ENCODE measurements around the gene PALLD. TPM values are rescaled to one million over a fixed set of nuclear protein-coding genes. Genes with fewer than 3 reads are reported as not detected.

The PALLD gene
- total RNA-seq, 1 experiment from 2014 or later = 27.6 TPM

DNA sequence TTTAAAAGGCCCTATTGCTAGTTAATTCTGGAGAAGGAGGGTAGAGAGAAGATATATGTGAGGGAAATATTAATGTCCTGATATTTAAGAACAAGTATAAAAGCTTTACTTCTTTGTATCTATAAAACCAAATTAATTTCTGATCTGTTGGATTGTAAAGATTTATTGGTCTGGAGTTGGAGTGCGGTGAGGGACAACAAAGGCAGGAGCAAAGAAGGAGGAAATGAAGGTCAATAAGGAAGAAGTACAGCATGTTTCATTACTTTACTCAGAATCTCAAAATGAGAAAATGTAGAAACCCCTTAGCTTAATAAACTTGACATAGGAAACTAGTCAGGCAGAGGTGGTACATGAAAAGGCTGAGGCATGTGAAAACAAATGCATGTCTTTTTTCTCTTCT lies 192.9 kb downstream of the PALLD start:
- no peak for TF ChIP-seq CTCF (IDR thresholded peaks at IDR 0.05; ENCODE audit: unreplicated experiment)
- no peaks in the 10 kb centered on the region for H3K9me3 Mint-ChIP-seq (ENCODE audit: low read depth, unreplicated experiment)
- DNase-seq = no peak
- H3K4me3 Mint-ChIP-seq (ENCODE audit: low read depth, unreplicated experiment) = no peak overlapping the region
- no peaks in the 10 kb centered on the region for H3K27me3 Mint-ChIP-seq (ENCODE audit: unreplicated experiment)
- H3K36me3 Mint-ChIP-seq (ENCODE audit: insufficient read depth, unreplicated experiment) = no peaks in the 10 kb centered on the region
- H3K4me1 Mint-ChIP-seq (ENCODE audit: low read depth, unreplicated experiment) = peaks cover 8% of the 10 kb centered on the region
- intact Hi-C loops (cut with micrococcal nuclease; ENCODE audit: unreplicated experiment) = loop anchor here (10.0 kb wide), 1 partner anchor 175 kb away; no protein-coding TSS in a partner anchor
- no peak overlapping the region for H3K27ac Mint-ChIP-seq (ENCODE audit: unreplicated experiment)
- CTCF ChIA-PET = interaction anchor here (0.6 kb wide), 1 partner anchor 1495 kb away, joined by 4 read pairs; no protein-coding TSS in a partner anchor
- BruUV-seq (replicated peaks) = no TSS peak

GRCh38 chr4:168690199-168690598 lies 193.3 kb downstream of the PALLD start:
- H3K4me1 Mint-ChIP-seq (ENCODE audit: low read depth, unreplicated experiment) = peaks cover 11% of the 10 kb centered on the region
- H3K9me3 Mint-ChIP-seq (ENCODE audit: low read depth, unreplicated experiment) = no peaks in the 10 kb centered on the region
- H3K4me3 Mint-ChIP-seq (ENCODE audit: low read depth, unreplicated experiment) = no peak overlapping the region
- intact Hi-C loops (cut with micrococcal nuclease; ENCODE audit: unreplicated experiment) = loop anchor here (10.0 kb wide), 1 partner anchor 175 kb away; no protein-coding TSS in a partner anchor
- H3K36me3 Mint-ChIP-seq (ENCODE audit: insufficient read depth, unreplicated experiment) = no peaks in the 10 kb centered on the region
- no peaks in the 10 kb centered on the region for H3K27me3 Mint-ChIP-seq (ENCODE audit: unreplicated experiment)
- no peak for DNase-seq
- BruUV-seq (replicated peaks) = no TSS peak
- no peak overlapping the region for H3K27ac Mint-ChIP-seq (ENCODE audit: unreplicated experiment)
- CTCF ChIA-PET = no interaction called here
- no peak for TF ChIP-seq CTCF (IDR thresholded peaks at IDR 0.05; ENCODE audit: unreplicated experiment)

DNA sequence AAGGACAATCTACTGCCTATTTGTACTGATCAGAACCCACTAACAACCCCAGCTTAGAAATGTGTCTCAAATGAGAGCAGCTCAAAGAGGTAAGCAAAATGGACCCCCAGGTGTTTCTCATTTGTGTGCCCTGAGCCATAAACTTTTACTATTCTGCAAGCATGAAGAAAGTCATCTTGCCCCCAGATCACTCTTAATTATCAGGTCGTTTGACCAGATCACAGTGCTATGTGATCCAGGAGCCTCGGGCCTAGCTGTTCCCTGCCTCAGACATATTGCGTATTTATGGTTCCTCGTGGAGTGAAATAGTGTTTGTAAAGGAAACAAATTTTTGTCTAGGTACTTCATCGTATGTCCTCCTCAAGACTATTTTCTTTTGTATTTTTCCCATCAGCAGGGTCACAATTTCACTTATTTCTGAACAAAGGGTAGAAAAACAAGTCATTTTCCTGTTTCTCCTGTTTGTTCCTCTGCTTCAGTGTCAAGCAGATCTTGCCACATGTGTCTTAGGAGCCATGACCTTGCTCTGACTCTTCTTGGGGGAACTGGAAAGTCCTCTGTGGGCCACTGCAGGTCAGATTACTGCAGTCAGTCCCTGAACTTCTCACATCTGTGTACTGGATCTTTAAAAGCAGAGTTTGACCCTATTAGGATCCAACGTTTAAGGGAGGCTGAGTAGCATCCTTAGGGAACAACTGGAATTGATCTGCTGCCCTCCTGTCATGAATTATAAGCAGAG lies 194.9 kb downstream of the PALLD start:
- Mint-ChIP-seq H3K4me3 (ENCODE audit: low read depth, unreplicated experiment) (no peak overlapping the region), H3K27ac (ENCODE audit: unreplicated experiment) (no peak overlapping the region), H3K4me1 (ENCODE audit: low read depth, unreplicated experiment) (peaks cover 11% of the 10 kb centered on the region), H3K9me3 (ENCODE audit: low read depth, unreplicated experiment) (no peaks in the 10 kb centered on the region), H3K36me3 (ENCODE audit: insufficient read depth, unreplicated experiment) (no peaks in the 10 kb centered on the region), H3K27me3 (ENCODE audit: unreplicated experiment) (no peaks in the 10 kb centered on the region)
- DNase-seq = no peak
- intact Hi-C loops (cut with micrococcal nuclease; ENCODE audit: unreplicated experiment) = loop anchor here (10.0 kb wide), 1 partner anchor 177 kb away; no protein-coding TSS in a partner anchor
- CTCF ChIA-PET = no interaction called here
- no peak for TF ChIP-seq CTCF (IDR thresholded peaks at IDR 0.05; ENCODE audit: unreplicated experiment)
- no TSS peak for BruUV-seq (replicated peaks)

DNA sequence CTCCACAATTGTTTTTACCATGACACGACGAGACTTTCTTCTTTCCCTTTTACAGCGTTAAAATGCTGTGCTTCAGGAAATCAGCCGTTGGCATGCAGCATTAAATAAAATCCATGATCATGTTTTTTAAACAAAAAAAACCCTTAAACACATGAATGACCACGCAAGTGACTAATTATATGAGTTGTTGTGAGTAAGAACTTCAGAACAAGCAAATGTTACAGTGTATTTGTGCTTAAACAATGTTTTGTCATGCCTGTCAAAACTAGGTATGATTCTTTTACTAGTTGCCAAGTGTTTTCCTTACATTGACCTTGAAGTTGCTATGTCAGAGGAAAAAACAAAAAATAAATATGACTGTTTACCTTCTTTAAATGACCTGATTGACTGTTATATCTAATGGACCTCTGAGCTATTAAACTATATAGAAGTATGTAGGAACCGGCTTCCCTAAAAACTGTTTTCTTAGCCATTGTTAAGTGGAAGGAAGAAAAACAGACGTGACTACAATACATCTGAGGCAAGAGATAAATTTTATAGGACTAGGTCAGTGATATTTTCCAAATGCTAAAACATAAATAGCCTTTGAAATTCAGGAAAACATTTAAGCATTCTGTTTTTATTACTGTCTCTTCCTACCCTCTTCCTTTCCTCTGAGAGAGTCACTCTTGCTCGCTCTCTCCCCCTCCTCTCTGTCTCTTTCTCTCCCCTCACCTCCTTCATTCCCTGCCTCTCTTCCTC lies 197.1 kb downstream of the PALLD start:
- H3K27me3 Mint-ChIP-seq (ENCODE audit: unreplicated experiment) = no peaks in the 10 kb centered on the region
- no peak for DNase-seq
- CTCF ChIA-PET = no interaction called here
- no peak for TF ChIP-seq CTCF (IDR thresholded peaks at IDR 0.05; ENCODE audit: unreplicated experiment)
- H3K4me1 Mint-ChIP-seq (ENCODE audit: low read depth, unreplicated experiment) = peaks cover 11% of the 10 kb centered on the region
- no peaks in the 10 kb centered on the region for H3K9me3 Mint-ChIP-seq (ENCODE audit: low read depth, unreplicated experiment)
- BruUV-seq (replicated peaks) = no TSS peak
- no peak overlapping the region for H3K27ac Mint-ChIP-seq (ENCODE audit: unreplicated experiment)
- intact Hi-C loops (cut with micrococcal nuclease; ENCODE audit: unreplicated experiment) = loop anchor here (10.0 kb wide), 1 partner anchor 179 kb away; no protein-coding TSS in a partner anchor
- no peaks in the 10 kb centered on the region for H3K36me3 Mint-ChIP-seq (ENCODE audit: insufficient read depth, unreplicated experiment)
- no peak overlapping the region for H3K4me3 Mint-ChIP-seq (ENCODE audit: low read depth, unreplicated experiment)

Data from Calu3 (cell line).